ENCODE measurements around the gene CCDC192.

GRCh38 chr5:127922603-127923002 lies 219.4 kb downstream of the CCDC192 start:
- TF ChIP-seq FOXM1 (IDR thresholded peaks at IDR 0.05; ENCODE audit: borderline replicate concordance) (no peak), CTBP1 (IDR thresholded peaks at IDR 0.05; ENCODE audit: borderline replicate concordance) (no peak), L3MBTL2 (conservative IDR thresholded peaks at IDR 0.05) (no peak), HDGF (IDR thresholded peaks at IDR 0.05; ENCODE audit: borderline replicate concordance) (no peak), TARDBP (IDR thresholded peaks at IDR 0.05) (no peak), LEF1 (IDR thresholded peaks at IDR 0.05; ENCODE audit: borderline replicate concordance) (no peak), ELF4 (IDR thresholded peaks at IDR 0.05) (no peak), SUZ12 (IDR thresholded peaks at IDR 0.05) (no peak), SP1 (IDR thresholded peaks at IDR 0.05) (no peak), BHLHE40 (IDR thresholded peaks at IDR 0.05; ENCODE audit: borderline replicate concordance) (no peak), ZNF384 (IDR thresholded peaks at IDR 0.05) (no peak), PKNOX1 (IDR thresholded peaks at IDR 0.05) (no peak), ARNT (IDR thresholded peaks at IDR 0.05) (no peak), NFRKB (IDR thresholded peaks at IDR 0.05) (no peak)

All from HEK293T (cell line).